GM23338 (cell line): Measurements from ENCODE around the gene RIMS3. TPM values are rescaled to one million over a fixed set of nuclear protein-coding genes. Genes with fewer than 3 reads are reported as not detected.

Source experiments
- ATAC-seq: fragments of 200-7000 bp; cut with Tn5 transposase; 3 replicates; pipeline ENCODE4 v1.9.1; 2020
- DNase-seq: peaks from one replicate; pipeline ENCODE4 v3.0.0-alpha.2; 2015; ENCODE audit warnings: low spot score
- H2AFZ ChIP-seq: fragments of 200-600 bp; sonication (generic); 2 replicates; pipeline ENCODE4 v1.8.0; 2016; ENCODE audit warnings: antibody characterized with exemption, mild to moderate bottlenecking, moderate library complexity
- H3F3A ChIP-seq: fragments of 200-600 bp; sonication (generic); replicated peaks from 2 replicates; pipeline ENCODE4 v1.8.0; 2017; ENCODE audit warnings: antibody characterized with exemption, mixed run types, low read depth
- H3K27ac ChIP-seq: fragments of 200-600 bp; sonication (generic); 2 replicates; pipeline ENCODE4 v1.6.1; 2016; ENCODE audit warnings: low read depth
- H3K27me3 ChIP-seq: fragments of 200-600 bp; sonication (generic); 2 replicates; pipeline ENCODE4 v1.8.0; 2016; ENCODE audit warnings: mild to moderate bottlenecking, mixed run types, moderate library complexity; ENCODE audit not compliant: insufficient read depth
- H3K36me3 ChIP-seq: fragments of 200-600 bp; sonication (generic); 2 replicates; pipeline ENCODE4 v1.8.0; 2016; ENCODE audit warnings: mild to moderate bottlenecking; ENCODE audit not compliant: insufficient read depth
- H3K4me1 ChIP-seq: fragments of 200-600 bp; sonication (generic); 2 replicates; pipeline ENCODE4 v1.8.0; 2016; ENCODE audit warnings: mild to moderate bottlenecking, moderate library complexity; ENCODE audit not compliant: insufficient read depth
- H3K4me2 ChIP-seq: fragments of 200-600 bp; sonication (generic); 2 replicates; pipeline ENCODE4 v1.7.1; 2017; ENCODE audit warnings: mixed run types
- H3K4me3 ChIP-seq: fragments of 200-600 bp; sonication (generic); 2 replicates; pipeline ENCODE4 v1.6.1; 2016; ENCODE audit warnings: mixed run types
- H3K79me2 ChIP-seq: fragments of 200-600 bp; sonication (generic); replicated peaks from 2 replicates; pipeline ENCODE4 v1.8.0; 2017; ENCODE audit warnings: mild to moderate bottlenecking; ENCODE audit not compliant: insufficient read depth
- H3K9me2 ChIP-seq: fragments of 200-600 bp; sonication (generic); 2 replicates; pipeline ENCODE4 v1.8.0; 2017; ENCODE audit not compliant: insufficient read depth
- H4K20me1 ChIP-seq: fragments of 200-600 bp; sonication (generic); replicated peaks from 2 replicates; pipeline ENCODE4 v1.8.0; 2017; ENCODE audit warnings: mild to moderate bottlenecking; ENCODE audit not compliant: insufficient read depth
- H3K27ac Mint-ChIP-seq: 2 replicates; pipeline ENCODE4 v1.8.0; 2020; ENCODE audit warnings: inconsistent platforms, mild to moderate bottlenecking, moderate library complexity, mixed read lengths
- H3K27me3 Mint-ChIP-seq: 3 replicates; pipeline ENCODE4 v1.8.0; 2022; ENCODE audit warnings: low read depth, mild to moderate bottlenecking, moderate library complexity, mixed read lengths, inconsistent platforms; ENCODE audit not compliant: insufficient read depth, poor library complexity
- H3K36me3 Mint-ChIP-seq: 3 replicates; pipeline ENCODE4 v1.8.0; 2021; ENCODE audit warnings: low read depth, mild to moderate bottlenecking, inconsistent platforms, moderate library complexity, mixed read lengths
- H3K4me1 Mint-ChIP-seq: 3 replicates; pipeline ENCODE4 v1.8.0; 2020; ENCODE audit warnings: mild to moderate bottlenecking, inconsistent platforms, mixed read lengths
- H3K4me3 Mint-ChIP-seq: 3 replicates; pipeline ENCODE4 v1.8.0; 2021; ENCODE audit warnings: moderate library complexity, mild to moderate bottlenecking, inconsistent platforms, mixed read lengths
- H3K9me3 Mint-ChIP-seq: 3 replicates; pipeline ENCODE4 v1.8.0; 2020; ENCODE audit warnings: moderate library complexity, mild to moderate bottlenecking, inconsistent platforms, mixed read lengths
- polyA plus RNA-seq: library from polyadenylated mRNA; unstranded; fragments of >200 nt; fragmentation: Nextera tagmentation; extraction: Ambion mirVana; gene quantifications from 2 replicates; pipeline ENCODE4 v1.2.1, GENCODE V29; 2016
- total RNA-seq: library from RNA; depleted of rRNA; stranded (reverse); fragments of >200 nt; shearing (Covaris generic); gene quantifications from 2 replicates; pipeline ENCODE4 v1.2.3, GENCODE V29; 2014
- TF ChIP-seq, protein P1 (sequence below): fragments of 250-450 bp; sonication (Bioruptor Pico); IDR thresholded peaks from 2 replicates; pipeline ENCODE4 v1.5.0; 2020; ENCODE audit warnings: mild to moderate bottlenecking, moderate library complexity
- TF ChIP-seq, protein P2 (sequence below): IDR thresholded peaks from one replicate; pipeline ENCODE4 v1.6.1; 2018; ENCODE audit warnings: antibody characterized with exemption; ENCODE audit not compliant: unreplicated experiment
- TF ChIP-seq, protein P3 (sequence below), 2 experiments: fragments of 200-600 bp in 1 of 2; sonication (generic) in 1 of 2; conservative IDR thresholded peaks; 2 replicates each; pipeline versions ENCODE4 v1.5.1 to v1.6.1; 2016 to 2017; ENCODE audit warnings: antibody characterized with exemption in 2 of 2, low read depth in 2 of 2, mild to moderate bottlenecking in 2 of 2, moderate library complexity in 1 of 2

The RIMS3 gene
- total and polyA plus RNA-seq, 2 experiments from 2014 or later = 8.7 to 27.2 TPM

DNA sequence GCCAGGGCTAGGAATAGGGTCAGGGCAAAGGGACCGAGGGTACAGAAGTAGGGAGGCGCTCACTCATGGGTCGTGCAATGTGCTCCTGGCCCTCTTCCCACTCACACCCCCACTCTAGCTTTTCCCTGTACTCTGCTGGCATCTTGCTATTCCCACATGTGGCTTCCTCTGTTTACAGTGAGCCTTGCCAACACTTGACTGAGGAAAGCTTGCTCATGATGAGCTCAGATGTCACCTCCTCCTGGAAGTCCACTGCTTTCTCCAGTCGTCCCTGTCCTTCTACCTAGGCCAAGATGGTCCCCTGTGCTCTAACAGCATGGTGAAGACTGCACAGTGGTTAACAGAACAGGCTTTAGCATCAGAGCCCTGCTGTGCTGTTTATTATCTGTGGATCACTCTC lies 8.0 kb upstream of the RIMS3 start (continued):
- TF ChIP-seq, protein P1, sequence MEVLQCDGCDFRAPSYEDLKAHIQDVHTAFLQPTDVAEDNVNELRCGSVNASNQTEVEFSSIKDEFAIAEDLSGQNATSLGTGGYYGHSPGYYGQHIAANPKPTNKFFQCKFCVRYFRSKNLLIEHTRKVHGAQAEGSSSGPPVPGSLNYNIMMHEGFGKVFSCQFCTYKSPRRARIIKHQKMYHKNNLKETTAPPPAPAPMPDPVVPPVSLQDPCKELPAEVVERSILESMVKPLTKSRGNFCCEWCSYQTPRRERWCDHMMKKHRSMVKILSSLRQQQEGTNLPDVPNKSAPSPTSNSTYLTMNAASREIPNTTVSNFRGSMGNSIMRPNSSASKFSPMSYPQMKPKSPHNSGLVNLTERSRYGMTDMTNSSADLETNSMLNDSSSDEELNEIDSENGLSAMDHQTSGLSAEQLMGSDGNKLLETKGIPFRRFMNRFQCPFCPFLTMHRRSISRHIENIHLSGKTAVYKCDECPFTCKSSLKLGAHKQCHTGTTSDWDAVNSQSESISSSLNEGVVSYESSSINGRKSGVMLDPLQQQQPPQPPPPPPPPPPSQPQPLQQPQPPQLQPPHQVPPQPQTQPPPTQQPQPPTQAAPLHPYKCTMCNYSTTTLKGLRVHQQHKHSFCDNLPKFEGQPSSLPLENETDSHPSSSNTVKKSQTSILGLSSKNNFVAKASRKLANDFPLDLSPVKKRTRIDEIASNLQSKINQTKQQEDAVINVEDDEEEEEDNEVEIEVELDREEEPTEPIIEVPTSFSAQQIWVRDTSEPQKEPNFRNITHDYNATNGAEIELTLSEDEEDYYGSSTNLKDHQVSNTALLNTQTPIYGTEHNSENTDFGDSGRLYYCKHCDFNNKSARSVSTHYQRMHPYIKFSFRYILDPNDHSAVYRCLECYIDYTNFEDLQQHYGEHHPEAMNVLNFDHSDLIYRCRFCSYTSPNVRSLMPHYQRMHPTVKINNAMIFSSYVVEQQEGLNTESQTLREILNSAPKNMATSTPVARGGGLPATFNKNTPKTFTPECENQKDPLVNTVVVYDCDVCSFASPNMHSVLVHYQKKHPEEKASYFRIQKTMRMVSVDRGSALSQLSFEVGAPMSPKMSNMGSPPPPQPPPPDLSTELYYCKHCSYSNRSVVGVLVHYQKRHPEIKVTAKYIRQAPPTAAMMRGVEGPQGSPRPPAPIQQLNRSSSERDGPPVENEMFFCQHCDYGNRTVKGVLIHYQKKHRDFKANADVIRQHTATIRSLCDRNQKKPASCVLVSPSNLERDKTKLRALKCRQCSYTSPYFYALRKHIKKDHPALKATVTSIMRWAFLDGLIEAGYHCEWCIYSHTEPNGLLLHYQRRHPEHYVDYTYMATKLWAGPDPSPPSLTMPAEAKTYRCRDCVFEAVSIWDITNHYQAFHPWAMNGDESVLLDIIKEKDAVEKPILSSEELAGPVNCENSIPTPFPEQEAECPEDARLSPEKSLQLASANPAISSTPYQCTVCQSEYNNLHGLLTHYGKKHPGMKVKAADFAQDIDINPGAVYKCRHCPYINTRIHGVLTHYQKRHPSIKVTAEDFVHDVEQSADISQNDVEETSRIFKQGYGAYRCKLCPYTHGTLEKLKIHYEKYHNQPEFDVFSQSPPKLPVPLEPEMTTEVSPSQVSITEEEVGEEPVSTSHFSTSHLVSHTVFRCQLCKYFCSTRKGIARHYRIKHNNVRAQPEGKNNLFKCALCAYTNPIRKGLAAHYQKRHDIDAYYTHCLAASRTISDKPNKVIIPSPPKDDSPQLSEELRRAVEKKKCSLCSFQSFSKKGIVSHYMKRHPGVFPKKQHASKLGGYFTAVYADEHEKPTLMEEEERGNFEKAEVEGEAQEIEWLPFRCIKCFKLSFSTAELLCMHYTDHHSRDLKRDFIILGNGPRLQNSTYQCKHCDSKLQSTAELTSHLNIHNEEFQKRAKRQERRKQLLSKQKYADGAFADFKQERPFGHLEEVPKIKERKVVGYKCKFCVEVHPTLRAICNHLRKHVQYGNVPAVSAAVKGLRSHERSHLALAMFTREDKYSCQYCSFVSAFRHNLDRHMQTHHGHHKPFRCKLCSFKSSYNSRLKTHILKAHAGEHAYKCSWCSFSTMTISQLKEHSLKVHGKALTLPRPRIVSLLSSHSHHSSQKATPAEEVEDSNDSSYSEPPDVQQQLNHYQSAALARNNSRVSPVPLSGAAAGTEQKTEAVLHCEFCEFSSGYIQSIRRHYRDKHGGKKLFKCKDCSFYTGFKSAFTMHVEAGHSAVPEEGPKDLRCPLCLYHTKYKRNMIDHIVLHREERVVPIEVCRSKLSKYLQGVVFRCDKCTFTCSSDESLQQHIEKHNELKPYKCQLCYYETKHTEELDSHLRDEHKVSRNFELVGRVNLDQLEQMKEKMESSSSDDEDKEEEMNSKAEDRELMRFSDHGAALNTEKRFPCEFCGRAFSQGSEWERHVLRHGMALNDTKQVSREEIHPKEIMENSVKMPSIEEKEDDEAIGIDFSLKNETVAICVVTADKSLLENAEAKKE (CRISPR knock-in tag) = no peak

DNA sequence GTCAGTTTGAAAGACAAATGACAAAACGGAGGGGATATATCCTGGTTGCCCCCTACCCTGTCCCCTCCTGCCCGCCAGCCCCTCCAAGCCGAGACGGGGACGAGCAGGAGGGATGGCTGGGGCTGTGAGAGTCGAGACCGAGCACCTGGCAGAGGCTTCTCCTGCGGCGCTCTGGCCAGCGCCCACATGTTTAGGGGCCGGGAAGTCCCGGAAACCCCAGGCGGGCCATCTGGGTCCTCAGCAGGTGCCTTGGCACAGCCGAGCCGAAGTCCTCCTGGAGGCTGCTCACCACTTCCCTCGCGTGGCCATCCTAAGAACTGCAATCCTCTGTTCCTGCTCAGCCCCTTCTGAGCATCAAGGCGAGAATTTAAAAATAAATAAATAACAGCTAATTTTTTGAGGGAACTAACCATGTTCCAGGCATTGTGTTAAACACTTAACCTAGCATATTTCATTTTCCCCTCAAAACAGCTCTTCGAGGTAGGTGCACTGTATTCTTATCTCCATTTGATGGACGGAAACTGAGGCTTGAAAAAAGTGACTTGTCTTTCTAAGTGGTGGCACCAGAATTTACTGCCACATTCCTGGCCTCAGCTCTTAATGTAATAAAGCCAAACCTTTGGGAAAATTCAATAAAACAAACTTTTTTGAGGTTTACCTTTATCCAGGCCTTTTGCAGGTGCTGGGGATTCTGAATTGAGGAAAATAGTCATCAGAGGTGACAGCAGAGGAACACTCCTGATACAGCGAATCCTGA lies 3.5 kb upstream of the RIMS3 start:
- H2AFZ ChIP-seq = peak overlapping the region; percentile 87; the same call in 1 of the 2 replicates

More for the DNA sequence above, 3.5 kb upstream of the RIMS3 start:
- TF ChIP-seq, protein P2, sequence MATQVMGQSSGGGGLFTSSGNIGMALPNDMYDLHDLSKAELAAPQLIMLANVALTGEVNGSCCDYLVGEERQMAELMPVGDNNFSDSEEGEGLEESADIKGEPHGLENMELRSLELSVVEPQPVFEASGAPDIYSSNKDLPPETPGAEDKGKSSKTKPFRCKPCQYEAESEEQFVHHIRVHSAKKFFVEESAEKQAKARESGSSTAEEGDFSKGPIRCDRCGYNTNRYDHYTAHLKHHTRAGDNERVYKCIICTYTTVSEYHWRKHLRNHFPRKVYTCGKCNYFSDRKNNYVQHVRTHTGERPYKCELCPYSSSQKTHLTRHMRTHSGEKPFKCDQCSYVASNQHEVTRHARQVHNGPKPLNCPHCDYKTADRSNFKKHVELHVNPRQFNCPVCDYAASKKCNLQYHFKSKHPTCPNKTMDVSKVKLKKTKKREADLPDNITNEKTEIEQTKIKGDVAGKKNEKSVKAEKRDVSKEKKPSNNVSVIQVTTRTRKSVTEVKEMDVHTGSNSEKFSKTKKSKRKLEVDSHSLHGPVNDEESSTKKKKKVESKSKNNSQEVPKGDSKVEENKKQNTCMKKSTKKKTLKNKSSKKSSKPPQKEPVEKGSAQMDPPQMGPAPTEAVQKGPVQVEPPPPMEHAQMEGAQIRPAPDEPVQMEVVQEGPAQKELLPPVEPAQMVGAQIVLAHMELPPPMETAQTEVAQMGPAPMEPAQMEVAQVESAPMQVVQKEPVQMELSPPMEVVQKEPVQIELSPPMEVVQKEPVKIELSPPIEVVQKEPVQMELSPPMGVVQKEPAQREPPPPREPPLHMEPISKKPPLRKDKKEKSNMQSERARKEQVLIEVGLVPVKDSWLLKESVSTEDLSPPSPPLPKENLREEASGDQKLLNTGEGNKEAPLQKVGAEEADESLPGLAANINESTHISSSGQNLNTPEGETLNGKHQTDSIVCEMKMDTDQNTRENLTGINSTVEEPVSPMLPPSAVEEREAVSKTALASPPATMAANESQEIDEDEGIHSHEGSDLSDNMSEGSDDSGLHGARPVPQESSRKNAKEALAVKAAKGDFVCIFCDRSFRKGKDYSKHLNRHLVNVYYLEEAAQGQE = no peak
- TF ChIP-seq, protein P3, sequence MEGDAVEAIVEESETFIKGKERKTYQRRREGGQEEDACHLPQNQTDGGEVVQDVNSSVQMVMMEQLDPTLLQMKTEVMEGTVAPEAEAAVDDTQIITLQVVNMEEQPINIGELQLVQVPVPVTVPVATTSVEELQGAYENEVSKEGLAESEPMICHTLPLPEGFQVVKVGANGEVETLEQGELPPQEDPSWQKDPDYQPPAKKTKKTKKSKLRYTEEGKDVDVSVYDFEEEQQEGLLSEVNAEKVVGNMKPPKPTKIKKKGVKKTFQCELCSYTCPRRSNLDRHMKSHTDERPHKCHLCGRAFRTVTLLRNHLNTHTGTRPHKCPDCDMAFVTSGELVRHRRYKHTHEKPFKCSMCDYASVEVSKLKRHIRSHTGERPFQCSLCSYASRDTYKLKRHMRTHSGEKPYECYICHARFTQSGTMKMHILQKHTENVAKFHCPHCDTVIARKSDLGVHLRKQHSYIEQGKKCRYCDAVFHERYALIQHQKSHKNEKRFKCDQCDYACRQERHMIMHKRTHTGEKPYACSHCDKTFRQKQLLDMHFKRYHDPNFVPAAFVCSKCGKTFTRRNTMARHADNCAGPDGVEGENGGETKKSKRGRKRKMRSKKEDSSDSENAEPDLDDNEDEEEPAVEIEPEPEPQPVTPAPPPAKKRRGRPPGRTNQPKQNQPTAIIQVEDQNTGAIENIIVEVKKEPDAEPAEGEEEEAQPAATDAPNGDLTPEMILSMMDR (conservative IDR thresholded peaks at IDR 0.05; ENCODE audit: low read depth in 2 of 2) = peak; percentile 85 to 87
- Histone ChIP-seq H3K4me2 (peak overlapping the region; percentile 76), H3K36me3 (no peaks in the 10 kb centered on the region), H3K79me2 (no peaks in the 10 kb centered on the region), H3F3A (no peaks in the 10 kb centered on the region), H3K4me3 (peak overlapping the region; percentile 47), H3K27ac (no peak overlapping the region), H3K4me1 (peaks cover 14% of the 10 kb centered on the region), H3K27me3 (no peaks in the 10 kb centered on the region), H4K20me1 (no peaks in the 10 kb centered on the region), H3K9me2 (no peaks in the 10 kb centered on the region)
- H3K4me3 Mint-ChIP-seq = peak overlapping the region; percentile 50
- peaks cover 17% of the 10 kb centered on the region for H3K27me3 Mint-ChIP-seq
- DNase-seq (peak; percentile 88), ATAC-seq (peak; percentile 50)
- no peaks in the 10 kb centered on the region for H3K36me3 Mint-ChIP-seq
- peaks cover 14% of the 10 kb centered on the region for H3K4me1 Mint-ChIP-seq
- H3K27ac Mint-ChIP-seq = no peak overlapping the region
- no peaks in the 10 kb centered on the region for H3K9me3 Mint-ChIP-seq
